Keratinocyte (primary cell): ENCODE measurements around the gene RPL31. TPM values are rescaled to one million over a fixed set of nuclear protein-coding genes. Genes with fewer than 3 reads are reported as not detected.

Experiments used
- DNase-seq: peaks from one replicate; pipeline ENCODE4 v3.0.0-alpha.2; 2011; ENCODE audit warnings: low read depth, missing footprints, low spot score
- FAIRE-seq: peaks from 2 replicates; lab custom pipeline; 2011; peaks lifted over from hg19 to GRCh38; lab: Jason Lieb, UNC
- H2AFZ ChIP-seq: 2 replicates; pipeline ENCODE4 v1.6.0; 2012; ENCODE audit warnings: low read length, control low read depth, inconsistent platforms; ENCODE audit not compliant: control insufficient read depth
- H3K27ac ChIP-seq: 2 replicates; pipeline ENCODE4 v1.5.1; 2011; ENCODE audit warnings: low read length; ENCODE audit not compliant: control insufficient read depth, insufficient read depth
- H3K27me3 ChIP-seq: 3 replicates; pipeline ENCODE4 v1.6.0; 2011; ENCODE audit warnings: low read length; ENCODE audit not compliant: control insufficient read depth, insufficient read depth; ENCODE audit errors: extremely low read depth
- H3K36me3 ChIP-seq, 2 experiments: 2 replicates in 1 of 2; 3 replicates in 1 of 2; pipeline ENCODE4 v1.5.1; 2011; ENCODE audit warnings: low read length in 2 of 2, mild to moderate bottlenecking in 1 of 2; ENCODE audit not compliant: control insufficient read depth in 2 of 2, insufficient read depth in 2 of 2; ENCODE audit errors: extremely low read depth in 1 of 2
- H3K4me1 ChIP-seq: 3 replicates; pipeline ENCODE4 v1.5.1; 2011; ENCODE audit warnings: low read length; ENCODE audit not compliant: control insufficient read depth, insufficient read depth; ENCODE audit errors: extremely low read depth
- H3K4me2 ChIP-seq: 3 replicates; pipeline ENCODE4 v1.6.0; 2011; ENCODE audit warnings: low read depth, low read length; ENCODE audit not compliant: control insufficient read depth, insufficient read depth; ENCODE audit errors: extremely low read depth
- H3K4me3 ChIP-seq, 3 experiments: fragments of 200-600 bp in 1 of 3; sonication (generic) in 1 of 3; 2 replicates in 2 of 3; 3 replicates in 1 of 3; pipeline ENCODE4 v1.5.1; 2011 to 2016; ENCODE audit warnings: low read length in 3 of 3, mild to moderate bottlenecking in 3 of 3, control low read depth in 2 of 3, inconsistent platforms in 1 of 3, low read depth in 1 of 3, mixed read lengths in 1 of 3, mixed run types in 1 of 3, moderate library complexity in 1 of 3; ENCODE audit not compliant: control insufficient read depth in 2 of 3, insufficient read depth in 2 of 3; ENCODE audit errors: extremely low read depth in 1 of 3
- H3K79me2 ChIP-seq: 2 replicates; pipeline ENCODE4 v1.6.0; 2012; ENCODE audit warnings: low read length; ENCODE audit not compliant: control insufficient read depth, insufficient read depth
- H3K9ac ChIP-seq: 3 replicates; pipeline ENCODE4 v1.6.0; 2011; ENCODE audit warnings: low read length; ENCODE audit not compliant: control insufficient read depth, insufficient read depth; ENCODE audit errors: extremely low read depth
- H3K9me1 ChIP-seq: 3 replicates; pipeline ENCODE4 v1.6.0; 2011; ENCODE audit warnings: low read length; ENCODE audit not compliant: control insufficient read depth, insufficient read depth; ENCODE audit errors: extremely low read depth
- H3K9me3 ChIP-seq: 2 replicates; pipeline ENCODE4 v1.5.1; 2012; ENCODE audit warnings: low read depth, low read length; ENCODE audit not compliant: control insufficient read depth
- H4K20me1 ChIP-seq: 3 replicates; pipeline ENCODE4 v1.6.0; 2011; ENCODE audit warnings: low read length; ENCODE audit not compliant: control insufficient read depth, insufficient read depth; ENCODE audit errors: extremely low read depth
- EZH2 ChIP-seq: IDR thresholded peaks from one replicate; pipeline ENCODE4 v1.6.1; 2012; ENCODE audit warnings: inconsistent platforms, mild to moderate bottlenecking, low read length, moderate library complexity
- dilution Hi-C: fragments of 300-500 bp; cut with MboI; formaldehyde crosslinking; loops from one replicate; pipeline ENCODE4 v1.7.0; 2020; ENCODE audit warnings: low sequenced_read_pairs; ENCODE audit not compliant: extremely low pct_ligation_motif_present
- polyA plus RNA-seq, 5 experiments: library from polyadenylated mRNA; depleted of rRNA in 3 of 5; stranded (reverse) in 3 of 5; stranded (forward) in 1 of 5; unstranded in 1 of 5; fragments of >200 nt; gene quantifications; 1 replicate in 1 of 5; 2 replicates in 3 of 5; 3 replicates in 1 of 5; pipeline versions ENCODE4 v1.2.1 to v1.2.3, GENCODE V29; 2011 to 2012; ENCODE audit warnings: missing spikeins in 2 of 5, low read depth in 1 of 5, low replicate concordance in 1 of 5
- TF ChIP-seq, protein P1 (sequence below), 3 experiments: IDR thresholded peaks in 1 of 3; conservative IDR thresholded peaks in 1 of 3; optimal IDR thresholded peaks in 1 of 3; 2 replicates in 2 of 3; 3 replicates in 1 of 3; pipeline versions ENCODE3 to v1.5.1; 2011; ENCODE audit warnings: low read length in 3 of 3, mild to moderate bottlenecking in 3 of 3, moderate library complexity in 2 of 3, control low read depth in 1 of 3, inconsistent platforms in 1 of 3; ENCODE audit not compliant: insufficient read depth in 2 of 3; ENCODE audit errors: extremely low read depth in 1 of 3

Gene RPL31
- polyA plus RNA-seq, 1 donor (not counting 4 experiments of a cell fraction or from before 2014, with no cell fraction given), result 2,795 TPM

DNA sequence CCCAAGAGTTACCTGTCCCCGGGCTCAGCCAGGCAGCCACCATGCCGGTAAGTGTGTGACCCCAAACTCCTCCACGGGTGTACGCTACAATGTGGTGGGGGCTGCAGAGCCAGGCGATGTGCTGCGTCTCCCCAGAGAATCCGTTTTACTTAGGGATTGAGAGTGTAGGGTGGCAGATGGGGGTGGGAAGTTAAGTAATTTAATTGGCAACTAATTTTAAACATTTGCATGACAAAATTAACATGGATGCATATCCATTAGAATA lies 26.6 kb upstream of the RPL31 start:
- Histone ChIP-seq H3K9me3 (no peaks in the 10 kb centered on the region), H3K27me3 (no peaks in the 10 kb centered on the region)
- dilution Hi-C loops, result no loop called here

DNA sequence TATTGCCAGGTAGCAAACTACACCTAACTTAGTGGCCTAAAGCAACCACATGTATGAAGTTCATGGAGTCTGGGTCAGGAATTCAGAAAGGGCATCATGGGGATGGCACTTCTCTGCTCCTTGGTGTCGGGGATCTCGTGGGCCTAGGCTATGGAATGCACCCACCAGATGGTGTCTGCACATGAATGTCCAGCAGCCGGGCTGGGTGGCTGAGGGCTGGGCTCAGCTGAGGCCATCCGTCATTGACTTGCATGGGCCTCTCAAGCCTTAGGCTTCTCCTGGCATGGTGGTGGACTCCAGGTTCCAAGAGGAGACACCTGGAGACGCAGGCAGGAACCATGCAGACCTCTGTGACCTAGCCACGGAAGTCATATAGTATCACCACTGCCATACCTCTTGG lies 26.0 kb upstream of the RPL31 start:
- Histone ChIP-seq H2AFZ (no peak overlapping the region), H3K4me3 (no peak overlapping the region), H3K79me2 (no peaks in the 10 kb centered on the region), H3K9me1 (no peaks in the 10 kb centered on the region), H3K4me2 (no peak overlapping the region), H3K9ac (no peak overlapping the region), H4K20me1 (no peaks in the 10 kb centered on the region), H3K9me3 (no peaks in the 10 kb centered on the region), H3K27me3 (no peaks in the 10 kb centered on the region), H3K27ac (no peak overlapping the region), H3K36me3 (peaks cover 10 to 47% of the 10 kb centered on the region in 2 experiments), H3K4me1 (no peaks in the 10 kb centered on the region)
- no peak for TF ChIP-seq EZH2
- TF ChIP-seq, protein P1, sequence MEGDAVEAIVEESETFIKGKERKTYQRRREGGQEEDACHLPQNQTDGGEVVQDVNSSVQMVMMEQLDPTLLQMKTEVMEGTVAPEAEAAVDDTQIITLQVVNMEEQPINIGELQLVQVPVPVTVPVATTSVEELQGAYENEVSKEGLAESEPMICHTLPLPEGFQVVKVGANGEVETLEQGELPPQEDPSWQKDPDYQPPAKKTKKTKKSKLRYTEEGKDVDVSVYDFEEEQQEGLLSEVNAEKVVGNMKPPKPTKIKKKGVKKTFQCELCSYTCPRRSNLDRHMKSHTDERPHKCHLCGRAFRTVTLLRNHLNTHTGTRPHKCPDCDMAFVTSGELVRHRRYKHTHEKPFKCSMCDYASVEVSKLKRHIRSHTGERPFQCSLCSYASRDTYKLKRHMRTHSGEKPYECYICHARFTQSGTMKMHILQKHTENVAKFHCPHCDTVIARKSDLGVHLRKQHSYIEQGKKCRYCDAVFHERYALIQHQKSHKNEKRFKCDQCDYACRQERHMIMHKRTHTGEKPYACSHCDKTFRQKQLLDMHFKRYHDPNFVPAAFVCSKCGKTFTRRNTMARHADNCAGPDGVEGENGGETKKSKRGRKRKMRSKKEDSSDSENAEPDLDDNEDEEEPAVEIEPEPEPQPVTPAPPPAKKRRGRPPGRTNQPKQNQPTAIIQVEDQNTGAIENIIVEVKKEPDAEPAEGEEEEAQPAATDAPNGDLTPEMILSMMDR (optimal IDR thresholded peaks at IDR 0.05 in 1 of 3, IDR thresholded peaks at IDR 0.05 in 1 of 3, conservative IDR thresholded peaks at IDR 0.05 in 1 of 3; ENCODE audit: extremely low read depth in 1 of 3, insufficient read depth in 2 of 3, low read length in 3 of 3), result no peak
- FAIRE-seq (no peak), DNase-seq (no peak)
- dilution Hi-C loops, result no loop called here

More for the DNA sequence above, 26.6 kb upstream of the RPL31 start:
- no peaks in the 10 kb centered on the region for H3K79me2 ChIP-seq
- peaks cover 10 to 47% of the 10 kb centered on the region in 2 experiments for H3K36me3 ChIP-seq
- no peak overlapping the region for H3K27ac ChIP-seq
- no peak for TF ChIP-seq EZH2
- TF ChIP-seq, protein P1 (optimal IDR thresholded peaks at IDR 0.05 in 1 of 3, IDR thresholded peaks at IDR 0.05 in 1 of 3, conservative IDR thresholded peaks at IDR 0.05 in 1 of 3; ENCODE audit: extremely low read depth in 1 of 3, insufficient read depth in 2 of 3, low read length in 3 of 3), result no peak
- H3K4me1 ChIP-seq, result no peaks in the 10 kb centered on the region
- H4K20me1 ChIP-seq, result no peaks in the 10 kb centered on the region
- no peak overlapping the region for H3K9ac ChIP-seq
- no peak for FAIRE-seq
- no peaks in the 10 kb centered on the region for H3K9me1 ChIP-seq
- no peak overlapping the region for H2AFZ ChIP-seq
- H3K4me3 ChIP-seq, result no peak overlapping the region
- no peak overlapping the region for H3K4me2 ChIP-seq
- no peak for DNase-seq
